Activated T-cell treated with anti-CD3 and anti-CD28 coated beads, Interleukin-2, amount 50 U/mL, for 48 hours (primary cell): ENCODE results near the gene MXRA7.
"Not testable (repeated sequence)": the region's sequence is repeated elsewhere in the genome, so short reads cannot be mapped to it uniquely, and the experiment has no call there.

Experiments used
- DNase-seq, 2 experiments: peaks; one replicate each; pipeline ENCODE4 v3.0.0-alpha.2; 2020

MXRA7 gene, protein sequence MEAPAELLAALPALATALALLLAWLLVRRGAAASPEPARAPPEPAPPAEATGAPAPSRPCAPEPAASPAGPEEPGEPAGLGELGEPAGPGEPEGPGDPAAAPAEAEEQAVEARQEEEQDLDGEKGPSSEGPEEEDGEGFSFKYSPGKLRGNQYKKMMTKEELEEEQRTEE

DNA sequence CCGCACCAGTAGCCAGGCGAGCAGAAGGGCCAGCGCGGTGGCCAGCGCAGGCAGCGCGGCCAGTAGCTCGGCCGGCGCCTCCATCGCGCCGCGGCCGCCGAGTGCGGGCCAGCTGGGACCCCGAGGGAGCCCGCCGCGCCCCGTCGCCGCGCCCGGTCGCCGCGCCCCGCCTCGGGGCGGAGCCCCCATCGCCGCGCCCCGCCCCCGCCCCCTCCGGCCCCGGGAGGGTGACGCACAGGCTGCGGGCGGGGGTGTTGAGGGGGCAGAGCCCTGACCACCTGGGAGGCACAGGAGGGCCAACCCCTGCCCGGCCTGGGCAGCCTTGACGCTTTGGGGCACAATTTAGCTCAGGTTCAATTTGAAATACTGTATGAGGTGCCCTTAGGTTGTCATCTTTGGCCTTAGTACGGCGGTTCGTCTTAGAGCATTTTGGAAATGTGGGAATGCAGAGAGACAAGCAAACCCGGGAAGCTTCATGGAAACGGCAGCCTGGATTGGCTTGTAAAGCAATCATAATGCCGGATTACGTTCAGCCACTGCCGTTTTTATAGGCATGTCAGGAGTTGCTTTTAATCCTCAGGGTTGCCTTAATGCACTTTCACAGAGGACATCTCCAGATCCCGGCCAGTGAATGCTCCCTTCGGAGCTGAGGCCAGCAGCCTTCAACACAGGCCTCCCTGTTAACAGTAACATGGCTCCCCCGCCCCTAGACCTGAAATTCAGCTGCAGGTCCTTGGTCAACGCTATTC, at the start of gene MXRA7:
MXRA7 (minus strand) TSS at position 103 of the 749 bp plus-strand sequence; CDS start at position 84, 19 bp downstream.
- peak; percentile 71 to 77 for DNase-seq

DNA sequence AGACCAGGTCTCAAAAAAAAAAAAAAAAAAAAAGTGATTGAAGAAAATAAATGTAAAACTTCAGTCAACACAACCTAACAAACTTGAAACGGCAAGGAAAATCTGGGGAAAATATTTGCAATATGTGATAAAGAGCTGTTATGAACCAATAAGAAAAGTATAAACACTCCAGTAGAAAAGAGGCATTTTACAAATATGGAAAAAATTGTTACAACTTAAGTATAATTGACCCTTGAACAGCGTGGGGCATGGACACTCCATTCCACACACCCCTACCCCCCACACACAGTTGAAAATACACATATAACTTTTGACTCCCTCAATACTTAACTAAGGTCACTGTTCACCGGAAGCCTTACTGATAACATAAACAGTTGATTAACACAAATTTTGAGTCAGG, 47.8 kb upstream of the MXRA7 start:
- DNase-seq, result no peak

DNA sequence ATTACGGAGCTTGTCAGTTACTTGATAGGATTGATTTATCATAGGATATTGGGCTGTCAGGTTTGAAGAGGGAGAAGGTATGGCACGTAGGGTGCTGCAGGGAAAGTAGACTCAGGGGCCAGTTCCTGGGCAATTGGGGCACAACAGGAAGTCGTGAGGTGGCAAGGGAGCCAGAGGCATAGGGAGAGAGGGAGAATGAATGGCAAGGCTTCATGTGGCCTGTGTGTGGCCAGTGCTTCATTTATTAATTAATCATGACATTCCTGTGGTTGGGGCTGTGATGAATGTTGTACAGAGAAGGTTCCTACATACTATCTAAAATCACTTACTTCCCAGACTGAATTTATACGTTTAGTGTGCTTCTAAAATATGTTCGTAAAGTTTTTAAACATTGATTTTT, 46.5 kb upstream of the MXRA7 start:
- DNase-seq, result no peak

DNA sequence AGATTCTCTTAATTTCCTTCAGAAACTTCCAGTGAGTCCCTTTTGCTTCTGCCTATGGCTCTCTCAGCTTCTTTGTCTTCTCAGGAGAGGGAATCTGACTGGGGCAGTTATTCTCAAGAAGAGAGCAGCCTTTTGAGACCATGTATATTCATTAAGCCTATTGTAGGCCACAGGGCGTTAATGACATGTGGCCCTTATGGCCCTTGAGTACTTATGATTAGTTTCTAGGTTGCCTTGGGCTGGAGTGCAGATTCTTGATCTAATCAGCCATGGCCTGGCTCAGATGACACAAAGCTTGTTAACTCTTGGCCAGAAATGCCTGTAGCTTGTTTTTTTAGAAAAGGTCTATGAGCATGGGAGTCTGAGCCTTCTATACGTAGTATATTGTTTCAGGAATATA, 44.5 kb upstream of the MXRA7 start:
- DNase-seq, result no peak

DNA sequence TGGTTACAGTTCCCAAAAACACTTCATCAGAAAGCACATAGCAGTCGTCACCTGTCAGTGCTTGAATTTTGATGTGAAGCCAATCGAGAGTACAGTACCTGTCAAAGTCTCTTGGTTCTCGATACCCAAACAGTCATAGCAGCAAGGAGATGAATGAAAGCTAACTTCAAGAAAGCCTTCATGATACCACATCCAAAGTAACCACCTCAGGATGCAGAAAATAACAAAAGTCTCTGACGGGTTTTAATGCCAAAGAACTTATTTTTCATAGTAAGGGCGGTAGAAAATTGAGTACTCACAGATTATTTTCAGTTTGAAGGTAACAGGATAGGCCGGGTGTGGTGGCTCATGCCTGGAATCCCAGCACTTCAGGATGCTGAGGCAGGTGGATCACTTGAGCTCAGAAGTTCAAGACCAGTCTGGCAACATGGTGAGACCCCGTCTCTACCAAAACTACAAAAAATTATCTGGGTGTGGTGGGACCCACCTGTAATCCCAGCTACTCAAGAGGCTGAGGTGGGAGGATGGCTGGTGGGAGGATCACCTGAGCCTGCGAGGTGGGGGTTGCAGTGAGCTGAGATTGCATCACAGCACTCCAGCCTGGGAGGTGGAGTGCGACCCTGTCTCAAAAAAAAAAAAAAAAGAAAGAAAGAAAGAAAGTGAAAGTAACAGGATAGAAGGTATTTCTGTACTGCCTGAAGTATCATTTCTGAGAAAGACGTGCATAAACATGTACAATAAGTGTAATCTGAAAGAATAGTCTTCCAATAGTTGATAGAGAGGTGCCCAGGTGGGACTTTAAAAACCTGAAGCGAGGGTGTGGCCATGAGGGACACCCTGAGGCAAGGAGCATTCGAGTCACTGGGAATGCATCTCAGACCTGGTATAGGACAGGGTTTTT, 42.5 kb upstream of the MXRA7 start:
- peak in 1 of 2 experiments; percentile 37 for DNase-seq

DNA sequence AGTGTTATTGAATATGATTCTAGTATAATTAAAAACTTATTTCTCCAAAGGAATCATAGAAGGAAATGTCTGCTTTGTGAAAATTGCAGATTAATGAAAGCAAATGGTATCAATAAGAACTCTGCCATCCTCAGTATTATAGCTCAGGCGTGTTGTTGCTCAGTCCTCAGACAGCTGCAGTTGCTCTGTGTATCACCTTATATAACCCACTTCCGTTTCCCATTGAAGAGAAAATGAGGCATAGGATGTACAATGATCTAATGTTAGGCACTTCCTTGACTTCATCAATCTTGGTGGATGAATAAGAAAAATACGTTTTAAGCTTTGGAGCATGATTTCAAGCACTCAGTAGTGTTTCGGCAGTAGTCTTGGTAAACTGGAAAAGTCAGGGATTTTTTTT, 41.2 kb upstream of the MXRA7 start:
- DNase-seq, result no peak

DNA sequence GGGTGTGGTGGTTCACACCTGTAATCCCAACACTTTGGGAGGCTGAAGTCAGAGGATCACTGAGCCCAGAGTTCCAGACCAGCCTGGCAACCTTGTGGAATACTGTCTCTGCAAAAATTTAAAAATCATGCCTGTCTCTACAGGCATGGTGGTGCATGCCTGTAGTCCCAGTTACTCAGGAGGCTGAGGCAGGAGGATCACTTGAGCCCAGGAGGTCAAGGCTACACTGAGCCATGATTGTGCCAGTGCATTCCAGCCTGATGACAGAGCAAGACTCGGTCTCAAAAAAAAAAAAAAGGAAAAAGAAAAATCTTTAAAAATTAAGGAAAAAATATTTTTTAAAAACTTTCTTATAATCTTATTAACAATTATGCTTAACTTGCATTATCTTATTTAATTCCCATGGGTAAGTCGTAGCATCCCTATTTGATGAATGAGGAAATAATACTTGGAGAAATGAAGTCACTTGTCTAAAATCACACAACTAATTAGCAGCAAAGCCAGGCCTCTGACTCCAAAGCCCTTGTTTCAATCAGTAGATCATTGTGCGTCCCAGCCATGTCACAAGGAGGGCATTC, 40.7 kb upstream of the MXRA7 start:
- no peak for DNase-seq

DNA sequence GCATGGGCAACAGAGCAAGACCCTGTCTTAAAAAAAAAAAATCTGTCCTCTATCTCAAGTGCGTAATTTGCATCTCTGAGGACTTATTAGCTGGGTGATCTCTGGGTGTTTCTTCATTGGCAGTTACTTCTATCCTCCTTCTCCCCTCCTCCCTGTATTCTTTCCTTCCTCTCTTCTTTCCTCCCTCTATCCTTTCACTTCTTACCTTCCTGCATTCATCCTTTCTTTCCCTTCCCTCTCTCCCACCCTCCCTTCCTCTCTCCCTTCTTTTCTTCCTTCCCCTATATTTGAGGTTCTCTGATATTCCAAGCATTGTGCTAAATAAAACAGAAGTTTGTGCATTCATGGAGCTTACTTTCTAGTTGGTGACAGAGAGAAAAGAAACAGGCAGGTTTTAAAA, 37.9 kb upstream of the MXRA7 start:
- DNase-seq, result no peak

DNA sequence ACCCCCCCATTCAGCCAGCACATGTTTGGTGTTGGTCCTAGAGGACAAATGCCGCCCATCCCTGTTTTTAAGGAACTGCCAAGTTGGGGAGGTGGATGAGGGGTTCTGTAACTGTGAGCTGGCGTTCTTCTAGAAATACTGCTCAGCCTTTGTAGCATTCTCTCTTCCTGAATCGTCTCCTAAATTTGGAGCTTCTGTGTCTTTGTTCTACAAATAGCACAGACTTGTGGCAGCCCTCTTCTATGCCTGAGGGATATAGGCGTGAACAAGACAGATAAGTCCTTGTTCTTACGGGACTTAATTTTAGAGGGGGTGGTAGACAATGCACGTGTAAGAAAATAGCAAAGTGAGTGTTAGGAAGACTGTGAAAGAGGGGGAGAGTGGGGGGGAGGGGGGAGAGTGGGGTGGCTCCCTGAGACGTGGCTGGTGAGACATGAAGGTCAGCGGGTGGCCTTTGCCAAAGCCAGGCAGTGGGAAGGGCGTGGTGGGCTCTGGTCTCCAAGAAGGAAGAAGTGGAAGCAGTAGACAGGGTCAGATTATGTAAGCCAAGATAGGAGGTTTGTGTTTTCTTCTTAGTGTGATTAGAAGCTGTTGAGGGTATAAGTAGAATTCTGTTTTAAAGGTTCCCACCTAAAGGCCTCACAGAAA, 37.1 kb upstream of the MXRA7 start:
- no peak for DNase-seq

DNA sequence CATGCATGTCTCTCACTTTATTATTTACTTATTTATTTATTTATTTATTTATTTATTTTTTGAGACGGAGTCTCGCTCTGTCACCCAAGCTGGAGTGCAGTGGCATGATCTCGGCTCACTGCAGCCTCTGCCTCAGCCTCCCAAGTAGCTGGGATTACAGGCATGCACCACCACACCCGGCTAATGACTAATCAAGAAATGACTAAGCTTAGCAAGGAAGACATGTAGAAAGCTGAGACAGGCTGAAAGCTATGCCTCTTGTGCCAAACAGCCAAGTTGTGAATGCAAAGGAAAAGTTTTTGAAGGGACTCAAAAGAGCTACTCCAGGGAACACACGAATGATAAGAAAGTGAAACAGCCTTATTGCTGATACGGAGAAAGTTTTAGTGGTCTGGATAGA, 35.0 kb upstream of the MXRA7 start:
- peak in 1 of 2 experiments; percentile 30 for DNase-seq

DNA sequence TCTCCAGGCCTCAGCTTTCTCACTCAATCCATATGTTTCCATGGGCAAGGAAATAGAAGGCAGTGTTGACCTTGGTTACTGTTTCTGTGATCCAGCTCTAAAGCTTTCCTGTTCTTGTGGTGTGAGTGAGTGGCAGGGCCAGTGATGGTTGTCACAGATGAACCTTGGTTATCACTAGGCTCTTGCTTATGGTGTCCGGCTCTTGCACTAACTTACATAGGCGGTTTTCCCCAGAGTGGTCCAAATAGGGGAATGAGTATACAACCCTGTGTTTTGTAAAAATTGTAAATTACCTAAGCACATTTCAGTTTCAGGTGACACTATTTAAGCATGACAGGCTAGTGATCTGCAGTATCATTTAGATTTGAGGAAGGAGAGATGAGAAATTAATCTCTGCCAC, 34.0 kb upstream of the MXRA7 start:
- no peak for DNase-seq

DNA sequence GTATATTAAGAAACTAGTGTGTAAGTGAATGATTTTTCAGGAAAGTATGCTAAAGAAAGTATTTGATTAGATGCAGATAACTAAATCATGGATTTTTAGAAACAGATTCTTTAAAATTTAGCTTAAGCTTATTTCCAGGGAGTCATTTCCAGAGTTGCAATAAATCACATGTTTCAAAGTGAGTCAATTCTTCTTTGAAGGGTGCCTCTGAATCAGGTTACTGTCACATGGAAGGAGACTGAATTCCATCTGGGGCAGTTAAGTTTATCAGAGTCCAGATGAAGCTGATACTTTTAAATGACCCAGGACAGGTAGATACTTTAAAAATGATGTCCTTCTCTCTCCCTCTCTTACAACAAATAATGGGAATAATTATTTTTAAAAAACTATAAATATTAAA, 32.2 kb upstream of the MXRA7 start:
- no peak for DNase-seq

DNA sequence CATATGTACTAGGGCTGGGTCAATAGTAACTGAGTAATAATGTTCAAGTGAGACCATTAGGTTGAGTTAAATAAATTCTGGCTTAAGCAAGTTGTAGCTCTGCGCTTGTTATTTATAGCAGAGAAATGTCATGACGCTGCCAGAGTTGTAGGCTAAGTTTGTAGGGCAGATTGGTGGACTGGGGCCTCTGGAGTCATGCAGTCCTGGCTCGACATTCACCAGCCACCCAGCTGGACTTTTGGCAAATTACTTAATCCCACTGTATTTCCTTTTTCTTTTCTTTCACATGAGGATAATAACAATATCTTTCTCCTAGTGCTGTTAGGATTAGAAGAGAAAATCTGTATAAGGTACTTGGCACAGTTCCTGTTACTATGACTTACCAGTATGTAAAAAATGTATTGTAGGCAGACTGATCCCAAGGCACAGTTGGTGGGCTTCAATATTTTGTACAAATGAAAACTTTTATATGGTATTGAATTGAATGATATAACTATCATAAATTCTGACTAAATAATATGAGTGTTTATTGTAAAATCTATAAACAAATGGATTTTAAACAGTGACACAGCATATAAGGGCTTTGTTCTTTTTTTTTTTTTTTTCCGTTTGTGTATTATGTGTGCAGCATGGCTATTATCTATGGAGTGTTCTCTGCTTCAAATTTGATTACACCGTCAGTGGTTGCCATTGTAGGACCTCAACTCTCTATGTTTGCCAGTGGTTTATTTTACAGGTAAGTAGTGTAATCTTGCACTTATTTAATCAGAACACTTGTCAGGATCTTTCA, 29.8 kb upstream of the MXRA7 start:
- no peak for DNase-seq

DNA sequence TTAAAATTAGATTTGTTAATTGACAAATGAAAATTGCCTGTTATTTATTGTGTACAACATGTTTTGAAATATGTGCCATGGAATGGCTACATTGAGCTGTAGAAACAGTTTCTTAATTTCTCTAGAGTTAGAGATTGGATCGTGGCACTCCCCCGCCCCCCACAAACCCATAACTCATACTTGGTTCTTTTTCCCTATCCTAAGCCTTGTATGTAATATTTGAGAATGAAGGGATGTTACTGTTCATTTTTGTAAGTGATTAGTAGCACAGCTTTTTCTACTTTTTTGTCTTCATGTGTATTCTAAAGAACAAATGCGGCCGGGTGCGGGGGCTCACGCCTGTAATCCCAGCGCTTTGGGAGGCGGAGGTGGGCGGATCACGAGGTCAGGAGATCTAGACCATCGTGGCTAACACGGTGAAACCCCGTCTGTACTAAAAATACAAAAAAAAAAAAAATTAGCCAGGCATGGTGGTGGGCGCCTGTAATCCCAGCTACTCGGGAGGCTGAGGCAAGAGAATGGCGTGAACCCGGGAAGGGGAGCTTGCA, 28.9 kb upstream of the MXRA7 start:
- DNase-seq, result not testable (repeated sequence)

DNA sequence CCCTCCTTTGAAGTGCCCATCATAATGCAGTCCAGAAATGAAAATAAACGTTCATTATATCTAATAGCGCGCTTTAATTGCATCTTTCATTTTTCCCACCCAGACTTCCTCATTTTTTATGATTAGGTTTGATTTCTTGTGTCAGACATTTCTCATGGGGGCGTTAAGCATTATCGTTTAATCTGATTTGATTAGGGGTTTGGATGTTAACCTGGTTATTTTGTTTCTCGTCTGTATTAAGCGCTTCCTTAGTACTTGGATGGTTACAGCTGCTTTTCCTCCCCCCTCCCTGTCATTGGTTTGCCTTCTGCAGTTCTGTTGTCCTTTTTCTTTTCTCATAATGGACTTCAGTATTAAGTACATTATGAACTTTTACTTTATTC, 27.7 kb upstream of the MXRA7 start:
- DNase-seq, result no peak

DNA sequence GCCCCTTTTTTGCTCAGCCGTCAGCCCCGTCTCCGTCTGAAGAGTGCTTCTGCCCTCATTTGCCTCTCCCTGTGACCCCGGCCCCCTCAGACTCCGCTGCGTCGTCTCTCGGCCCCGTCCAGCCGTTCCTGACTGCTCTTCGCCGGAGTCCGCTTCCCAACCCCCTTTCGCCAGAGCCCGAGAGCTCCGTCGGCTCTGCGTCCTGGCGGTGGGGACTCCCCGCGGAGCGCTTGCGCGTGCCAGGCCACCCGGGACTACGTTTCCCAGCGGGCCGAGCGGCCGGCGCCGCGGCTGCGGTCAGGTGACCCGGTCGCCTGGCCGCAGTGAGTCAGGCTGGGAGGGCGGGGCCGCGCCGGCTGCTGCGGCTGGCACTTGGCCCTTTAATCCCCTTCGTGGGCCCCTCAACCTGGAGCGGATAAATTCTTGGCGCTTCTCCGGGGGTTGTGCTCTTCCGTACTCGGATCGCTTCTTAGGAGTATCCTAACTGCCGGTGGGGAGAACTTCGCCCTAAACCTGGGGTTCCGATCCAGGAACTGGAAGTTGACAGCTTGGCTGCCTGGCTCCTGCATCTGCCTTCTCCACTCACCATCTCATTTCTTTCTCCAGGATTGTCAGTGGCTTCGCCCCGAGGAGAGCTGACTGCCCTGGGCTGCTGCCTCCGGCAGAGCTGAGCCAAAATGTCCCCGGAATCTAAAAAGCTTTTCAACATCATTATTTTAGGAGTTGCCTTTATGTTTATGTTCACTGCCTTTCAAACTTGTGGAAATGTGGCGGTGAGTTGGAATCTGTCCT, 27.1 kb upstream of the MXRA7 start, which contains the start of gene MFSD11:
MFSD11 (plus strand) TSS at position 444 of the 792 bp plus-strand sequence; CDS start at position 678, 234 bp downstream.
- DNase-seq, result peak; percentile 92 to 95

DNA sequence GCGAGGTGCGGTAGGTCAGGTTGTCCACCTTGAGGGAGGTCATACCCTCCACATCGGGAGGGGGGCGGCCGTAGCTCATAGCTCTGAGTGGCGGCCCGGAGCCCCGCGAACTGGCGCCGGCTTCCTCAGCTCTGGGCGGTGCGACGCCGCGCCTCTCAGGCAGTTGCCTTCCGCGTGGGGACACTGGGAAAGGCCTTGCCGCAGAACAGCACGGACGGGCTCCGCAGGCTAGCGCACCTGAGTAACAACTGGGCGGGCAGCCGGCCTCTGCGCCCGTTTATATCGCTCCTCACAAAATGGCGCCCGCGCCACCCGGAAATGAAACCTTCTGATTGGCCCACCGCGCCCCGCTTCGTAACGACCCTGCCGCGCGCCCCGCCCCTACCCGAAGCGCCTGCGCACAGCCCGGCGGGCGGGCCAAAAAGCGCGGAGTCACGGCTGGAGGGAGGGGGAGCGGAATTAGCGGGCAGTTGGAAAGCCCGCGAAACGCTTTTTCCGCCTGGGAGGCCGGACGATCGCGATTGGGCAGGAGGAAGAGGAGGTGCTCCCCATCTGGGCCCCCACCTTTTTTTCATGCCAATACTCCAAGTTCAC, 26.4 kb upstream of the MXRA7 start, which contains the start of gene SRSF2:
SRSF2 (minus strand) TSS at position 250 of the 594 bp plus-strand sequence; CDS start at position 79, 171 bp downstream.
- peak; percentile 99 for DNase-seq

DNA sequence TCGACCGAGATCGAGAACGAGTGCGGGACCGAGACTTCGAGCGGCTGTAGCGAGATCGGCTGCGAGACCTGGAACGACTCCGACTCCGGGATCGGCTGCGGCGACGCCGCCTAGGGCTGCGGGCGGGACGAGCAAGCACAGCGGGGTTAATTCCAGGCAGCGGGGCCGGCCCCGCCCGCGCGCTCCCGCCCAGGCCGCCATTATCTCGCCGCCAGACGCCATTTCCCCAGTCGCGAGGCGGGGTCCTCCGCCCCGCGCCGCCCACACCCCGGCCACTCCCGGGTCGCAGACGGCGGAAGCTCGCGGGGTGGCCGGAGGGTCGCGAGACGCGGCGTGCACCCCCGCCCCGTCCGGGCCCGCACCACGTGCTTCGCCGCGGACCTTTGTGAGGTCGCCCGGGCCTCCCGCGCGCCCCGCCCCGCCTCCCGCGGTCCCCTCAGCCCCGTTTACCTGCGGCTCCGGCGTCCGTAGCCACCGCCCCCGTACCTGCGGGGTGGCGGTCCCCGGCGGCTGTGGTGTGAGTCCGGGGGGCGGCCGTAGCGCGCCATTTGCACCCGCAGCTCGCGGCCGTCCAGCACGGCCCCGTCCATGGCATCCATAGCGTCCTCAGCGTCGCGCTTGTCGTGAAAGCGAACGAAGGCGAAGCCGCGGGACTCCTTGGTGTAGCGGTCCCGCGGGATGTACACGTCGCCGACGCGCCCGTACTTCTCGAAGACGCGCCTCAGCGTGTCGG, 25.8 kb upstream of the MXRA7 start:
- DNase-seq, result peak; percentile 64 to 75
